Measurements from ENCODE around the gene SLC49A3. TPM values are rescaled to one million over a fixed set of nuclear protein-coding genes. Genes with fewer than 3 reads are reported as not detected.

SLC49A3 gene
- total and polyA plus RNA-seq, 2 of the 13 experiments (the other 11 are each of a cell fraction or from before 2014, with no cell fraction given): 0.07 to 0.17 TPM

DNA sequence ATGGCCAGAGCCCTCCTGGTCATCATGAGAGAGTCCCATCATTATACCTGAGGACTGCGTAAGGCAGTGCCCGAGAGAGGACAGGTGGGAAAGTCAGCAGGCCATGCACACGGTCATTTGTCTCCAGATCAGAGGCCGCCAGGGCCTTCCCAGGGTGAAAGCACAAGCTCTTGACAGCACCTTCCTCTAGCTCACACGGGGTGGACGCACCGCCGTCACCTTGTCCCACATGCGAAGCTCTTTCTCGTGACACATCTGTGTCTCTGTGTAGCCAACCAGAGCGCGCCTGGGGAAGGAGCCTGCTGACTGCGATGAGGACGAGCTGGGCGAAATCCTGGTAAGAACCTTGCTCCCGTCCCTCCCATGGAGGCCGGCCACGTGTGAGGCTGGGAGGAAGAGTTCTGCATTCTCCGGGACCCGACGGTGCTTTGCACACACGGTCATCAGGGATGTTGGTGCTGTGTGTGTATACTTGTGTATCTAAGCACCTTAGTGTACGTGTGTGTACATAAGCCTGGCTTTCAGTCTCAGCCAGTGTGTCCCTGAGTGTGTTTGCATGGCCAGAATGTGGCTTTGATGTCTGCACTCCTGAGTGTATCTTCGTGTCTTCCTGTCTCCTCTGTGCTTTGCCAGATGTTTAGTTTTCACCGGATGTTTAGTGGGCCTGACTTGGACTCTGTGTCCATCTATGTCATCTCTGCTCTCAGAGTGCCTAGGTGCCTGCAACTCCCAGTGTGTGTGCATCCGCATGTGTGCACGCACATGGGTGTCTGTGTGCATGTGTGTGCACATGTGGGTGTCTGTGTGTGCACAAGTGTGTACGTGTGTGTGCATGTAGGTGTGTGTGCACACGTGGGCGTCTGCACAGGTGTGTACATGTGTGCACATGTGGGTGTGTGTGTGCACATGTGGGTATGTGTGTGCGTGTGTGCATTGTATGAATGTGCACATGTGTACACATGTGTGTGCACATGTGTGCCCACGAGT is 30.0 kb downstream of the SLC49A3 start (continued):
- TF ChIP-seq, protein P1, sequence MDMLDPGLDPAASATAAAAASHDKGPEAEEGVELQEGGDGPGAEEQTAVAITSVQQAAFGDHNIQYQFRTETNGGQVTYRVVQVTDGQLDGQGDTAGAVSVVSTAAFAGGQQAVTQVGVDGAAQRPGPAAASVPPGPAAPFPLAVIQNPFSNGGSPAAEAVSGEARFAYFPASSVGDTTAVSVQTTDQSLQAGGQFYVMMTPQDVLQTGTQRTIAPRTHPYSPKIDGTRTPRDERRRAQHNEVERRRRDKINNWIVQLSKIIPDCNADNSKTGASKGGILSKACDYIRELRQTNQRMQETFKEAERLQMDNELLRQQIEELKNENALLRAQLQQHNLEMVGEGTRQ (IDR thresholded peaks at IDR 0.05; ENCODE audit: low read depth, low read length): no peak
- TF ChIP-seq, protein P1 (CRISPR knock-in tag; IDR thresholded peaks at IDR 0.05; ENCODE audit: borderline replicate concordance): no peak
- TF ChIP-seq SALL1 (CRISPR knock-in tag; IDR thresholded peaks at IDR 0.05) (peak; percentile 86), HNF1B (CRISPR knock-in tag; IDR thresholded peaks at IDR 0.05) (0 out of 2 replicates have a peak, but pooled peaks have one; percentile 15), RCOR2 (CRISPR knock-in tag; IDR thresholded peaks at IDR 0.05) (no peak), STAT6 (CRISPR knock-in tag; IDR thresholded peaks at IDR 0.05; ENCODE audit: borderline replicate concordance) (no peak), BRCA1 (CRISPR knock-in tag; IDR thresholded peaks at IDR 0.05) (no peak), NCOR1 (IDR thresholded peaks at IDR 0.05; ENCODE audit: borderline replicate concordance, low read length) (no peak), HNF4G (IDR thresholded peaks at IDR 0.05; ENCODE audit: borderline replicate concordance, low read depth, low read length) (no peak), HNF4G (CRISPR knock-in tag; IDR thresholded peaks at IDR 0.05; ENCODE audit: borderline replicate concordance, low read depth) (no peak), ZNF713 (CRISPR knock-in tag; IDR thresholded peaks at IDR 0.05) (no peak), ATF4 (CRISPR knock-in tag; IDR thresholded peaks at IDR 0.05) (no peak), SP4 (CRISPR knock-in tag; IDR thresholded peaks at IDR 0.05) (no peak), PHF20 (CRISPR knock-in tag; IDR thresholded peaks at IDR 0.05) (no peak), SP2 (CRISPR knock-in tag; IDR thresholded peaks at IDR 0.05) (no peak), ZNF180 (CRISPR knock-in tag; IDR thresholded peaks at IDR 0.05; ENCODE audit: borderline replicate concordance, low read depth) (no peak)
- TF ChIP-seq, protein P2, sequence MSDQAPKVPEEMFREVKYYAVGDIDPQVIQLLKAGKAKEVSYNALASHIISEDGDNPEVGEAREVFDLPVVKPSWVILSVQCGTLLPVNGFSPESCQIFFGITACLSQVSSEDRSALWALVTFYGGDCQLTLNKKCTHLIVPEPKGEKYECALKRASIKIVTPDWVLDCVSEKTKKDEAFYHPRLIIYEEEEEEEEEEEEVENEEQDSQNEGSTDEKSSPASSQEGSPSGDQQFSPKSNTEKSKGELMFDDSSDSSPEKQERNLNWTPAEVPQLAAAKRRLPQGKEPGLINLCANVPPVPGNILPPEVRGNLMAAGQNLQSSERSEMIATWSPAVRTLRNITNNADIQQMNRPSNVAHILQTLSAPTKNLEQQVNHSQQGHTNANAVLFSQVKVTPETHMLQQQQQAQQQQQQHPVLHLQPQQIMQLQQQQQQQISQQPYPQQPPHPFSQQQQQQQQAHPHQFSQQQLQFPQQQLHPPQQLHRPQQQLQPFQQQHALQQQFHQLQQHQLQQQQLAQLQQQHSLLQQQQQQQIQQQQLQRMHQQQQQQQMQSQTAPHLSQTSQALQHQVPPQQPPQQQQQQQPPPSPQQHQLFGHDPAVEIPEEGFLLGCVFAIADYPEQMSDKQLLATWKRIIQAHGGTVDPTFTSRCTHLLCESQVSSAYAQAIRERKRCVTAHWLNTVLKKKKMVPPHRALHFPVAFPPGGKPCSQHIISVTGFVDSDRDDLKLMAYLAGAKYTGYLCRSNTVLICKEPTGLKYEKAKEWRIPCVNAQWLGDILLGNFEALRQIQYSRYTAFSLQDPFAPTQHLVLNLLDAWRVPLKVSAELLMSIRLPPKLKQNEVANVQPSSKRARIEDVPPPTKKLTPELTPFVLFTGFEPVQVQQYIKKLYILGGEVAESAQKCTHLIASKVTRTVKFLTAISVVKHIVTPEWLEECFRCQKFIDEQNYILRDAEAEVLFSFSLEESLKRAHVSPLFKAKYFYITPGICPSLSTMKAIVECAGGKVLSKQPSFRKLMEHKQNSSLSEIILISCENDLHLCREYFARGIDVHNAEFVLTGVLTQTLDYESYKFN (CRISPR knock-in tag; conservative IDR thresholded peaks at IDR 0.05): peak; percentile 86
